HG03066 (cell line): ENCODE data around the gene ZNF335.
"Not testable (repeated sequence)": the region's sequence is repeated elsewhere in the genome, so short reads cannot be mapped to it uniquely, and the experiment has no call there.

Experiments used
- ATAC-seq: cut with Tn5 transposase; IDR thresholded peaks from one replicate; pipeline ENCODE4 v1.9.1; 2021; ENCODE audit warnings: low read depth; ENCODE audit not compliant: unreplicated experiment

ZNF335 gene

GRCh38 chr20:46001498-46001897 lies 29.5 kb upstream of the ZNF335 start:
- ATAC-seq = no peak

- no peak for ATAC-seq
These were observed 28.4 kb upstream of the ZNF335 start for GRCh38 chr20:46000262-46000996.

- no peak for ATAC-seq
These were observed 27.7 kb upstream of the ZNF335 start for GRCh38 chr20:45999557-46000261.

DNA sequence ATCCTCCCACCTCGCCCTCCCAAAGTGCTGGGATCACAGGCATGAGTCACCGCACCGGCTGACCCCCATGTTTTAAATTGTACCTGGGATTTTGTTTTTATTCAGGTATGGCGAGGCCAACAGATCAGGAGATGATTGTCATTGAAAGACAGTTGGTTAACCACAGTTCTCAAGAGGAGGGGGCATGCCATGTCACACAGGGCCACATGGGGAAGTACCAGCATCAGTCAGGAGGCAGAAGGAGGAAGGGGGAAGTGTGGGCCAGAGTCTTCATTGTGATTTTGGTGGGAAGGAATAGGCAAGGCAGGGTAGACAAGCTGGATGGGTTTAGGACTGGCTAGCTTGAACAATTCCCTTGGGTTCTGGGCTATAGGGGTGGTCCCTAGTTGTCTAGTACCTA lies 26.8 kb upstream of the ZNF335 start:
- no peak for ATAC-seq

GRCh38 chr20:45998337-45998736 lies 26.3 kb upstream of the ZNF335 start:
- no peak for ATAC-seq

DNA sequence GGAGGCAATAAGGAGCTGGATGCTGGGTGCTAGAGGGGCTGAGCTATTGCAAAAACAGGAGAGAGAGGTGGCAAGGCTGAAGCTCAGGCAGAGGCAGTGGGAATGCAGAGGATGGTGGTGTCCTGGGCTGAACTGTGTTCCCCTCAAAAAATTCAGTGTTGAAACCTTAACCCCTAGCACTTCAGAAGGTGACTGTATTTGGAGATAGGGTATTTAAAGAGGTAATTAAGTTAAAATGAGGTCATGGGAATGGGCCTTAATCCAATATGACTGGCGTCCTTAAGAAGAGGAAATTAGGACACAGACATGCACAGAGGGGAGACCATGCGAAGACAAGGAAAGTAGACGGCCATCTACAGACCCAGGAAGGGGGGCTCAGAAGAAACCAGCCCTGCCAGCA lies 25.2 kb upstream of the ZNF335 start:
- ATAC-seq = no peak

GRCh38 chr20:45995495-45996097 lies 23.6 kb upstream of the ZNF335 start:
- not testable (repeated sequence) for ATAC-seq

- no peak for ATAC-seq
These were observed 22.9 kb upstream of the ZNF335 start for GRCh38 chr20:45994761-45995493.

DNA sequence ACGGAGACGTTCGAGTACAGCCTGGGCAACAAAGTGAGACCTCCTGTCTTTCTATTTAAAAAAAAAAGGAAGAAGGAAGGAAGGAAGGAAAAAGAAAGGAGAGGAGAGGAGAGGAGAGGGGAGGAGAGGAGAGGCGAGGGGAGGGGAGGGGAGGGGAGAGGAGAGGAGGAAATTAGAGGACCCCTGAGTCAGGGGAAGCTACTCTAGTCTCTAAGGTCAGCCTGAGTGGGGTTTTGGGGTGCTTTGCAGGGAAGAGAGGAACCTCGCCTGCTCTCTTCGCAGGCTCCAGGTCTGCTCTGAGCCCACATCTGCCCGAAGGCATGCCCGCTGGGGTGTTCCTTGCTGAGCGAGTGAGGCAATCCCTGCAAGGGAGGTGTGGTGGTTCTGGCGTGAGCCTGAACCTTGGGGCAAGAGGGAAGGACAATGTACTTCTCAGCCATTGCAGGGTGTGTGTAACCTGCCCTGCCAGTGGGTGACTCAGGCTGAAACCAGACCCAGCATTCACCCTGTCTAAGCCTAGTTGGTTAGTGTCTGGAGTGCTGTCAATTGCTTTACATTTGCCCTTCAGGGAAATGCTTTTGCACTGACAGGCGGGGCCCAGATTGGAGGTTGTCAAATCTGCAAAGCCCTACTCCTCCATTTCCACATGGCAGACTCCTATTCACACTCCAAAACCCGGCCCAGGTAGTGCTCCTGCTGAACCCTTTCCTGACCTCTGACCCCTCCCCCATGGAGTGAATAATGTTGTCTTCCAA lies 21.4 kb upstream of the ZNF335 start:
- ATAC-seq = no peak

DNA sequence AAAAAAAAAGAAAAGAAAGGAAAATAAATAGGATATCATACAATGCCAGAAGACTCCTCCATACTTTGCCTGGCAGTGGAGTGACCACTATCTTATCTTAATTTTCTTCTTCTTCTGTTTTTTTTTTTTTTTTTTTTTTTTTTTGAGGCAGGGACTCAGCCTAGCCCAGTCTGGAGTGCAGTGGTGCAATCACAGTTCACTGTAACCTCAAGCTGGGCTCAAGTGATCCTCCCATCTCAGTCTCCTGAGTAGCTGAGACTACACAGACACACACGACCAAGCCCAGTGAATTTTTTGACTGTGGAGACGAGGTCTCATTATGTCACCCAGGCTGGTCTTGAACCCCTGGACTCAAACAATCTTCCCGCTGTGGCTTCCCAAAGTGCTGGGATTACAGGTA lies 19.6 kb upstream of the ZNF335 start:
- no peak for ATAC-seq

GRCh38 chr20:45988830-45989229 lies 16.8 kb upstream of the ZNF335 start:
- not testable (repeated sequence) for ATAC-seq

DNA sequence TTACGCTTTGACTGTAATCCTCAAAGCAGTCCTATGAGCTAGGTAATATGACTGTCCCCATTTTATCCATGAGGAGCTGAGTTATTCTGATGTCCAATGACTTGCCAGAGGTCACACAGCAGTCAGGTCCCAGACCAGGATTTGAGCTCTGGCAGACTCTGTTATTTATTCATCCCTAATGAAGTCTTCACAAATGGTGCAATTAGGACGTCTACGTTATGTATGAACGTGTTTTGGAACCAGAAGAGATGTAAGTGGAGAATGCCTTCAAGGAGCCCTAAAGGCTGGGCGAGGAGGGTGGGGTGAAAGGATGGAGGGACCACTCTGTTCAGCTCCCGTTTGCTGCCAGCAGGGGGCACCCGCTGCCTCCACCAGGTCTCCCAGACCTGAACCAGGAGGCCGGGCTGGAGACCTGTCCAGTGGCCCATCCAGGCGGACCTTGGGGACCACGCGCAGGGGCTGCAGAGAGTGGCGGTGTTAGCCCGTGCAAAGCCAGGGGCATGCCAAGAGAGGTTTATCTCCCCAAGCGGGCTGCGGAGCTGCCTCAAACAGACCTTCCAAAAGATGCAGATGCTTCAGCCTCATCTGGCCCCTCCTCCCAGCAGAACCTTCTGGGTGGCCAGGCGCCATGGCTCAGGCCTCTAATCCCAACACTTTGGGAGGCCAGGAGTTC lies 15.2 kb upstream of the ZNF335 start:
- ATAC-seq = no peak

DNA sequence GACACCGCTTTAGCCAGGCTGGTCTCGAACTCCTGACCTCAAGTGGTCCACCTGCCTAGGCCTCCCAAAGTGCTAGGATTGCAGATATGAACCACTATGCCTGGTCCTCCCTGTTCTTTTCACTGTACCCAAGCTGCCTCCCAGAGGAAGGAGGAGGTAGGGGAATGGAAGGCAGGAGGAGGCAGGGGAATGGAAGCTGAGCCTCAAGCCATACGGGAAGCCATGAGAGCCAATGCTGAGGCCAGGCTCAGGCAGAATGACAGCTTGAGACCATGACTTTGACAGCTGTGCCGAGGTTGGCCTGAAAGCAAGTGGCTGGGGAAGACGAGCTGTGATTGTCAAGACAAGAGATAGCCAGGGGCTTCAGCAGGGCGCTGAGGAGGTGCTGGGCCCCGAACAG lies 13.6 kb upstream of the ZNF335 start:
- no peak for ATAC-seq

DNA sequence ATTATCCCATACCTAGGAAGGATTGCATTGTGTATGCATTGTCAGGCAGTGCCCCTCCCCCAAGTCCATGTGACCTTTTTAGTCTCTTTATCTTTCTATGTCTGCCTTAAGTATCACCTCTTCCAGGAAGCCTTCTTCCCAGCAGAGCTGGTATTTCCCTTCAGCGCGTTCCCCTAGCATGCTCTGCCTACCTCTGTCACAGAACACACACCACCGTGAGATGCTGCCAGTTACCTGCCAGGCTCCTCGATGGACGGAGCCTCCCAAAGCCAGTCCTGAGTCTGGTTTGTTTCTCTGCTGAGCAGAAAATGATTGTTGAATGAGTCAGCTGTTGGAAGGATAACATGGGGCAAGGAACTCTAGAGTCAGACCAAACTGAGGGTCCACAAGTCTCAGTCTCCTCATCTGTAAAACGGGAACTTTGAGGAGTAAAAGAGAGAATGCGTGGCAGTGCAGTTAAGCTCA lies 11.3 kb upstream of the ZNF335 start:
- ATAC-seq = no peak

- ATAC-seq = no peak
These were observed 9.3 kb upstream of the ZNF335 start for GRCh38 chr20:45981261-45981660.

GRCh38 chr20:45976086-45976485 lies 4.1 kb upstream of the ZNF335 start:
- ATAC-seq = no peak

GRCh38 chr20:45975686-45976085 lies 3.7 kb upstream of the ZNF335 start:
- no peak for ATAC-seq

DNA sequence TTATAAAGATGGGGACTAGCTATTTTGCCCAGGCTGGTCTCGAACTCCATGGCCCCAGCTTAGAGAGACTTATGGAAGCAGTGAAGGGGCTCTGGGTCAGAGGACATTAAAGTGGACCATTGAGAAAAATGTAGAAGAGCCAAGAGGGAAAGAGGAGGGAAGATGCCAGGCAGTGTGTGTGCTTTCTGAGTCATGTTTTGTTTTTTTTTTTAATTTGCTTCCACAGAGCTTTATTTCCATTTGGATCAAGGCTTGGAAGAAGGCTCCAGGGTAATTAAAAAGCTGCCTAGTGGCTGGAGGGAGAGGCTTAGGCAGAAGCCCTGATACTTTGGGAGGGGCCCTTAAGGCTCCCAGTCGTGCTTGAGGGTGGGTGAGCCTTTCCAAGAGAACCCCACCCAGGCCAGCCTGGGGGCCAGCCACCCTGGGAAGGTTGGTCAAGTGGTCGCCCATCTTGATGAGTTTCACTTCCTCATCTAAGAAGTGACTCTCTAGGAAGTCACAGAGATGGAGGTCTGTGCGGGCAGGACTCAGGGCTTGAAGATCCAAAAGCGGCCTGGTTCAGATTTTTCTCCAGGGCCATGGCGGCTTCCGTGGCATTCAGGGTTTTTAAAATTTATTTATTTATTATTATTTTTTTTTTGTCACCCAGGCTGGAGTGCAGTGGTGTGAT lies 3.0 kb upstream of the ZNF335 start:
- ATAC-seq = no peak

DNA sequence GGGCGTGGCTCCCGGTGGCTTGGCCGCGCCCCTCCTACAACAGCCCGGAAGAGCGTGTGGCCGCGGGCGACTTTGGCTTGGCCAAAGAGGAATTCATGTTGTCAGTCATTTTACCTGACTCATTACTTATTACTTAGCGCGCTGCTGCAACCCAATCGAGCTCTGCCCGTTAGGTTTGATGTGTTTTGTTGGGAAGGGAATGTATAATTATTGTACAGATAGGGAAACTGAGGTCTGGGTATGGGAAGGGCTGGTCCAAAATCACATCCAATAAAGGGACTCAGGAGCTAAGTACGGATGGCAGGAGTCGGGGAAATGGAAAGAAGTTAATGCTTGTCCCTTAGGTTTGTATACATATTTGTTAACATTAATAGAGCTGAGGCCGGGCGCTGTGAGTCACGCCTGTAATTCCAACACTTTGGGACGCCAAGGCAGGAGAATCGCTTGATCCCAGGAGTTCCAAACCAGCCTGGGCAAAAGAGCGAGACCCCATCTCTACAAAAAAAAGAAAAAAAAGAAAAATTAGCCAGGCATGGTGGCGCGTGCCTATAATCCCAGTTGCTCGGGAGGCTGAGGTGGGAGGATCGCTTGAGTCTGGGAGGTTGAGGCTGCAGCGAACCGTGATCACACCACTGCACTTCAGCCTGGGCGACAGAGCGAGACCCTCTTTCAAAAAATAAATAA lies 639 bp upstream of the ZNF335 start:
- no peak for ATAC-seq
